Iris pigment epithelial cell (primary cell): ENCODE results near the gene GALNTL6.
A peak's percentile ranks its signal among the peaks of the same experiment; 100 is the strongest.

Experiments
- DNase-seq: peaks from one replicate; pipeline ENCODE4 v3.0.0-alpha.2; 2011; ENCODE audit warnings: low read depth

GALNTL6 gene

GRCh38 chr4:171880136-171880535 is 66.9 kb downstream of the GALNTL6 start:
- DNase-seq = peak; percentile 98

- DNase-seq = no peak
These were observed 76.5 kb downstream of the GALNTL6 start for GRCh38 chr4:171889681-171890080.

GRCh38 chr4:171891038-171891437 is 77.8 kb downstream of the GALNTL6 start:
- DNase-seq = no peak

GRCh38 chr4:171896426-171896825 is 83.2 kb downstream of the GALNTL6 start:
- no peak for DNase-seq

GRCh38 chr4:171919314-171919713 is 106.1 kb downstream of the GALNTL6 start:
- no peak for DNase-seq

- DNase-seq = no peak
These were observed 107.7 kb downstream of the GALNTL6 start for GRCh38 chr4:171920901-171921300.

- DNase-seq = no peak
These were observed 111.7 kb downstream of the GALNTL6 start for GRCh38 chr4:171924746-171925376.

GRCh38 chr4:171928336-171928735 is 115.1 kb downstream of the GALNTL6 start:
- no peak for DNase-seq

GRCh38 chr4:171929477-171929876 is 116.3 kb downstream of the GALNTL6 start:
- DNase-seq = no peak

- no peak for DNase-seq
These were observed 116.7 kb downstream of the GALNTL6 start for GRCh38 chr4:171929907-171930306.

GRCh38 chr4:171932238-171932637 is 119.0 kb downstream of the GALNTL6 start:
- no peak for DNase-seq

GRCh38 chr4:171940656-171941055 is 127.5 kb downstream of the GALNTL6 start:
- no peak for DNase-seq

- DNase-seq = no peak
These were observed 134.2 kb downstream of the GALNTL6 start for GRCh38 chr4:171947400-171947799.

GRCh38 chr4:171948038-171948437 is 134.8 kb downstream of the GALNTL6 start:
- no peak for DNase-seq

GRCh38 chr4:171954650-171955049 is 141.4 kb downstream of the GALNTL6 start:
- DNase-seq = peak; percentile 5

- DNase-seq = no peak
These were observed 143.5 kb downstream of the GALNTL6 start for GRCh38 chr4:171956678-171957077.

GRCh38 chr4:171962110-171962509 is 148.9 kb downstream of the GALNTL6 start:
- no peak for DNase-seq

- no peak for DNase-seq
These were observed 153.2 kb downstream of the GALNTL6 start for GRCh38 chr4:171966356-171966755.

GRCh38 chr4:171978216-171978615 is 165.0 kb downstream of the GALNTL6 start:
- DNase-seq = no peak

GRCh38 chr4:171979461-171979860 is 166.3 kb downstream of the GALNTL6 start:
- DNase-seq = no peak

GRCh38 chr4:171981185-171981584 is 168.0 kb downstream of the GALNTL6 start:
- peak; percentile 2 for DNase-seq

GRCh38 chr4:171983935-171984805 is 171.0 kb downstream of the GALNTL6 start:
- DNase-seq = no peak

- peak; percentile 5 for DNase-seq
These were observed 171.9 kb downstream of the GALNTL6 start for GRCh38 chr4:171985129-171985528.
